ENCODE measurements around the gene PRR14.
"Not testable (repeated sequence)": the region's sequence is repeated elsewhere in the genome, so short reads cannot be mapped to it uniquely, and the experiment has no call there.

Gene PRR14

GRCh38 chr16:30688701-30689100 lies 37.9 kb downstream of the PRR14 start:
- in situ Hi-C loops (cut with MboI; ENCODE audit: low sequenced_read_pairs), result no loop called here

DNA sequence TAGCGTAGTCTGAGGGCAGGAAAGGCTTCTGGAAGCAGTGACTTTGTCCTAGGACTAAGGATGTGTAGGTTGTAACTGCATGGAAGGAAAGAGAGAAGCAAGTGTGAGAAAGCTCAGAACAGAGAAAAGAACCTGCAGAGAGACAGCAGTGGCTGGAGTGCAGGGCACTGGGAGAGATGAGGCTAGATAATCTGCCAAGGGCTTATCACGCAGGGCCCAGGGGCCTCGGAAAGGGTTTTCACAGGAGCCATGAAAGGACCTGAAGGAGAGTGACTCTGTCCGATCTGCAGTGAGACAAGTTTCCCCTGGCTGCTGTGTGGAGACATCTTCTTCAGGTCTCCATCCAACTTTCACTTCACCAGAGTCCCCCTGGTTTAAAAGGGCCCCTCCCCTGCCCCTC lies 41.1 kb downstream of the PRR14 start:
- in situ Hi-C loops (cut with MboI; ENCODE audit: low sequenced_read_pairs), result no loop called here

GRCh38 chr16:30692396-30693064 lies 41.8 kb downstream of the PRR14 start:
- in situ Hi-C loops (cut with MboI; ENCODE audit: low sequenced_read_pairs), result no loop called here

DNA sequence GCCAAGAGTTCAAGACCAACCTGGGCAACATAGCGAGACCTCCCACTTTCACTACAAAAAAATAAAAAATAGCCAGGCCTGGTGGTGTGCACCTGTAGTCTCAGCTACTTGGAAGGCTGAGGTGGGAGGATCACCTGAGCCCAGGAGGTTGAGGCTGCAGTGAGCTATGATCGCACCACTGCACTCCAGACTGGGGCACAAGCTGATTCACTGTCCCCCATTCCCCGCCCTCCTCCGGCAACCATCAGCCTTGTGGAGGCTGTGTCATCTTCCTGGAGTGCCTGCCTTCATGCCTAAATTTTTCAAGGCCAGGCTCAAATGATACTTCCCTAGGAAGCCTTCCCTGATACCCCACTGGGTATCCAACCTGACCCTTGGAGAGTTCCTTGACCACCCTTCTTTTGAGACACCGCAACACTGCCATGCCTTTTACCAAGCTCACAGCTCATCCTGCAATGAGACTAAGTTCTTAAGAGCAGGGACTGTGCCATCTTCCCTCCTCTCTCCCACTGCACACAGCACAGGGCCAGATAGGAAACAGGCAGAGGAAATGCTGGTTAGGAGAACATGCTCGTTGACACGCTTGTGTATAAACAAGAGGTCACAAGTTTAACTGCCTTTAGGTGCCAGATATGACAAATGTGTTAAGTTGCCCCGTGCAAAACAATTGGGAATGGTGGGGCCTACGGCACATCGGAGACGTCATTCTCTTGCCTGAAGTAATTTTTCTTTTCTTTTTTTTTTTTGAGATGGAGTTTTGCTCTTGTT lies 44.4 kb downstream of the PRR14 start:
- in situ Hi-C loops (cut with MboI; ENCODE audit: low sequenced_read_pairs), result no loop called here

DNA sequence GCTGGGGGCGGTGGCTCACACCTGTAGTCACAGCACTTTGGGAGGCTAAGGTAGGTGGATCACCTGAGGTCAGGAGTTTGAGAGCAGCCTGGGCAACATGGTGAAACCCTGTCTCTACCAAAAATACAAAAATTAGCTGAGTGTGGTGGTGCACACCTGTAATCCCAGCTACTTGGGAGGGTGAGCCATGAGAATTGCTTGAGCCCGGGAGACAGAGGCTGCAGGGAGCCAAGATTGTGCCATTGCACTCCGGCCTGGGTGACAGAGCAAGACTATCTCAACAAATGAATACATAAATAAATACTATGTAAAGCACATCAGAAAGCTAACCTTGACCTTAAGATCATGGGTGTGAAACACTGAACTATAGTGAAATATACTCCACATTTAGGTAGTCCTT lies 45.9 kb downstream of the PRR14 start:
- in situ Hi-C loops (cut with MboI; ENCODE audit: low sequenced_read_pairs), result not testable (repeated sequence)

DNA sequence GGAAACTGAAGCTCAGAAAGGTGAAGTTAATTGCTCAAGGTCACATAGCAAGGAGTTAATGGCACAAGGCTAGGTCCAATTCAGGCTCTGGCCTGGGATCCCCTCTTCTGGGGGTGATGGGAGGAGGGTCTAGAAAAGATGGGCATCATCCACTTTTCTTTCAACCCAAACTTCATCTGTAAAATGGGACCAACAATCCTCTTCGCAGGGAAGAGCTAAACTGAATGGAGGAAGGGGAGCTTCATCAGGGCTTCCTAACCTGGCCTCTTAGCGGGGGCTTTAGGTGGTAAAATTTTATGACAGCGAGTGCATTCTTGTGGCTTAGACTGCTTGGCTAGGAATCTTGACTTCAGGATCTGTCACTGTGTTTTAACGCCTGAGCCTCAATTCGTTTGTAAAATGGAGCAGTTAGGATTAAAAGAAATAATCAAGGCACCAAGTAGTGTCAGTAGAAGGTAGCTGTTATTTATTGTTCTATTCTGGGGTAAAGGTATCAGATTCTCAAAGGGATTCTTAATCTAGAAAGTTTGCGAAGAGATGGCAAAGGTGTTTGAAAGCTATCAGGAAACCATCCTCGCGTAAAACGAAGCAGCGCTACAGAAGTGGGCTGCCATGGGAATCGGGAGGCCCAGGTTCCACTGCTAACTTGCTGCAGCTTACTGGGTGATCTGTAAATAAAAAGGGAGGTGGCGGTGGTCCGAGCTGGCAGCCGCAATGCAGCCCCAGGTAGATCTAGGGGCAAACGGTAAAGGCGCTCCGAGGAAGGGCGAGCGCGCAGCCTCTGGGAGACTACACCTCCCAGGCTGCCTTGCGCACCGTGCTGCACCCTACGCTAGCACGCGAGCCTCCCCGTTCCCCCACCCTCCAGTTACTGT lies 46.7 kb downstream of the PRR14 start:
- in situ Hi-C loops (cut with MboI; ENCODE audit: low sequenced_read_pairs), result no loop called here

GRCh38 chr16:30698139-30698815 lies 47.5 kb downstream of the PRR14 start:
- in situ Hi-C loops (cut with MboI; ENCODE audit: low sequenced_read_pairs), result no loop called here

DNA sequence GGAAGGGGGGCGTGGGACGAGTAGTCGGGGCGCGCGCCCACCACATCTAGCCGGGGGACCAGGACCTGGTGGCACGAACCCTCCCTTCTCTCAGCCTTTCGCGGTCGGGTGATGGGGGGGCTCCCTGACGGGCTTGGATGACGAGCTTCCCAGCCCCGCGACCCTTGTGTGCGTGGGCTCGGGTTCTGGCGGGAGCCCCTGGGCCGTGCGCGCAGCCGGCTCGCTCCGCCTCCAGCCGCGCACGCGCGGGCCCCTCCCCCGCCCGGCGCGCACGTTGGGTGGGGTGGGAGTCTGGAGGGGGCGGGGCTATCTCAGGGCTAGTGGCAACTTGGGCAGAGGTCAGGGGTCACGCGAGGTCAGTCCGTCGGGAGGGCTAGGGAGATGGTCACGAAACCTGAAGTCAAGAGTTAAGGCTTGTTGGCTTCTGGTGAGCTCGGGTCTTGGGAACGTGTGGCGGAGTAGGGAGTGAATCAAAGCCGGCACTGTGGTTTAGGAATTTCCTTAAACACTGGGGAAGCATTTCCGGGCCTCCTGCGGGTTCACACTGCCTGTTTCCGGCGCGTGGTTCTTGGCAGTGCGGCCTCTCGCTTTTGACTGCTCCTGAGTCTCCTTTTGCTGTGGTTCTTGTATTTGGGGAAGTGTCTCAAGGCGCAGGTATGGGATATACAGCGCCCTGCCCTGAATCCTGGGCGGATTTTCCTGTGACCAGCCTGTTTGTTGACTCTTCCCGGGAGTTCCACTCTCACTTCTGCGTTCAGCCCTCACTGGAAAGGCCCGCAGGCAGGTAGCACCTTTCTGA lies 48.3 kb downstream of the PRR14 start, which contains the start of gene SRCAP:
Gene SRCAP, plus strand, starts transcription at position 356 of the 799 bp plus-strand sequence. CDS start 1,654 bp downstream, outside the sequence.
- in situ Hi-C loops (cut with MboI; ENCODE audit: low sequenced_read_pairs), result no loop called here

DNA sequence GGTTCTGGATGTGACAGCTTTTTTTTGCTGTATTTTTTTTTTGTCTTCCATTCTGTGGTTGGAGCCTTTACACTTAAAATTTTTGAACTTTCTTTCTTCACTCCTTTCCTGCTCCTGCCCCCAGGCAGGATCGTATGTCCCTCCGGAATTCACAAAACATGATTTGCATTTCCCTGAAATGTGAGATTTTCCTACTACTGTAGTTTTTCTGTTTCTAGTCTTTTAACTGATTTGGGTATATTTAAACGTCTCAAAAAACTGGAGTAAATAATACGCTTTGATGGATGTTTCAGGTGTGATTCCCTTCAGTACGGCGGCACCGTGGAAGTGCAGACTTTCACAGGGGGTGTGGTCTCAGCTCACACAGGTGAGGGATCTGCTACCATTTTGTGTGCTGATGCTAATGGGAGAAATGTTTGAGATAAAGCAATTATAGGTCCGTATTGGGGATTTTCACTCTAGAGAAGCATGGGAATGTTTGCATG lies 48.9 kb downstream of the PRR14 start:
- in situ Hi-C loops (cut with MboI; ENCODE audit: low sequenced_read_pairs), result no loop called here

DNA sequence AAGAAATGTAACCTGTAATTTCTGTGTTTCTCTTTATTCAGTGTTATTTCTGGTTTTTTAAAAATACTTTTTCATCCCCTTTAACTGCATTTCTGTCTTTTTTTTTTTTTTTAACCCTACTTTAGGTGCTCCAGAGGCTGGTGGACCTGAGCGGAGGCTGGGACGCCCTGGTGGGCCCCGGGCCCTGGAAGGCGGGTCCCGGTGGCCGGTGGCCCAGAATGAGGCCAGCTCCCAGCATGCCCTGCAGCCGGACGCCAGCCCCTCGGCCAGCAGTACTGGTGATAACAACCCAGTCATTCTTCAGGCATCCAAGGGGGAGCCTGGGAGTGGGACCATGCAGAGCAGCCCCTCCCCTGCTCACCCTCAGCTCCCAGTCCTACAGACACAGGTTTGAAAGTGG lies 49.7 kb downstream of the PRR14 start:
- in situ Hi-C loops (cut with MboI; ENCODE audit: low sequenced_read_pairs), result no loop called here

- in situ Hi-C loops (cut with MboI; ENCODE audit: low sequenced_read_pairs), result no loop called here
Observed at GRCh38 chr16:30700971-30701370, 50.2 kb downstream of the PRR14 start.

DNA sequence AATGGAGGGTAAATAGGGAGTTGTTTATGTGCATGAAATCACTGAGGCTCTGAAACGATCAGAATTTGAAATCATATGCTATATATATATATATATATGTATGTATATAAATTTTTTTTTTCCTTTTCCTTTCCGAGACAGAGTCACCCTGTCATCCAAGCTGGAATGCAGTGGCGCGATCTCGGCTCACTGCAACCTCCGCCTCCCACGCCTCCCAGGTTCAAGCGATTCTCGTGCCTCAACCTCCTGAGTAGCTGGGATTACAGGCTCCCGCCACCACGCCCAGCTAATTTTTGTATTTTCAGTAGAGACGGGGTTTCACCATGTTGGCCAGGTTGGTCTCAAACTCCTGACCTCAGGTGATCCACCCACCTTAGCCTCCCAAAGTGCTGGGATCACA lies 52.3 kb downstream of the PRR14 start:
- in situ Hi-C loops (cut with MboI; ENCODE audit: low sequenced_read_pairs), result not testable (repeated sequence)

DNA sequence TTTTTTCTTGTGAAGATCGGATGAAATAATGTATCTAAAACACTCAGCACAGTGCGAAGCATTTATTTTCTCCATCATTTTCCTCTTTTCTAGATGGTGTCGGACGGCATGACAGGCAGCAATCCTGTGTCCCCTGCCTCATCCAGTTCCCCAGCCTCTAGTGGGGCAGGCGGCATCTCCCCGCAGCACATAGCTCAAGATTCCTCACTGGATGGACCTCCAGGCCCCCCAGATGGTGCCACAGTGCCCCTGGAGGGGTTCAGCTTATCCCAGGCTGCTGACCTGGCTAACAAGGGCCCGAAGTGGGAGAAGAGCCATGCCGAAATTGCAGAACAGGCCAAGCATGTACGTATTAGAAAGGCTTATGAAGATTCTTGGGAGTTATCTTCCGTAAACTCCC lies 53.2 kb downstream of the PRR14 start:
- in situ Hi-C loops (cut with MboI; ENCODE audit: low sequenced_read_pairs), result no loop called here

Measured in HL-60/S4 (cell line).